ENCODE measurements around the gene ALDH3B2.

DNA sequence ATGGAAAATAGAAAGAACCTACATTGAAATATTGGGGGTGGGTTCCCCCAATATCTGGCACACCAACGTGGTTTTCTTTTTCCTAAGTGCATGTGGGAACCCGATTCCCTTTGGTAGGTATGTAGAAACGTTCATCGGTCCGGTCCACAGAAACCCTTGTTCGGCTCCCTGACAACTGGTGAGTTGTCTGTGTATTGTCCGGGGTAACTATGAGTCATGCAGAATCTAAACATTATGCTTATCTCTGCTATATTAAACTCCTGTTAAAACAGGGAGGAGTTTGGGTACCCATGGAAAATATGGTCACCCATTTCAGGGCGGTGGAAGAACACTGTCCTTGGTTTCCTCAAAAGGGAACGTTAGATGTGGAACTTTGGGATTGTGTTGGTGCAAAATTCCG, 25.1 kb upstream of the ALDH3B2 start:
- TF ChIP-seq POLR2AphosphoS5 (IDR thresholded peaks at IDR 0.05; ENCODE audit: low read depth) = no peak
- TF ChIP-seq, protein P1, sequence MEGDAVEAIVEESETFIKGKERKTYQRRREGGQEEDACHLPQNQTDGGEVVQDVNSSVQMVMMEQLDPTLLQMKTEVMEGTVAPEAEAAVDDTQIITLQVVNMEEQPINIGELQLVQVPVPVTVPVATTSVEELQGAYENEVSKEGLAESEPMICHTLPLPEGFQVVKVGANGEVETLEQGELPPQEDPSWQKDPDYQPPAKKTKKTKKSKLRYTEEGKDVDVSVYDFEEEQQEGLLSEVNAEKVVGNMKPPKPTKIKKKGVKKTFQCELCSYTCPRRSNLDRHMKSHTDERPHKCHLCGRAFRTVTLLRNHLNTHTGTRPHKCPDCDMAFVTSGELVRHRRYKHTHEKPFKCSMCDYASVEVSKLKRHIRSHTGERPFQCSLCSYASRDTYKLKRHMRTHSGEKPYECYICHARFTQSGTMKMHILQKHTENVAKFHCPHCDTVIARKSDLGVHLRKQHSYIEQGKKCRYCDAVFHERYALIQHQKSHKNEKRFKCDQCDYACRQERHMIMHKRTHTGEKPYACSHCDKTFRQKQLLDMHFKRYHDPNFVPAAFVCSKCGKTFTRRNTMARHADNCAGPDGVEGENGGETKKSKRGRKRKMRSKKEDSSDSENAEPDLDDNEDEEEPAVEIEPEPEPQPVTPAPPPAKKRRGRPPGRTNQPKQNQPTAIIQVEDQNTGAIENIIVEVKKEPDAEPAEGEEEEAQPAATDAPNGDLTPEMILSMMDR (IDR thresholded peaks at IDR 0.05; ENCODE audit: insufficient read depth, low read length) = no peak
